ENCODE results near the gene PBX1. TPM values are rescaled to one million over a fixed set of nuclear protein-coding genes. Genes with fewer than 3 reads are reported as not detected.

Gene PBX1
- total and polyA plus RNA-seq, 2 donors from 2014 or later = 14.9 to 91.5 TPM

DNA sequence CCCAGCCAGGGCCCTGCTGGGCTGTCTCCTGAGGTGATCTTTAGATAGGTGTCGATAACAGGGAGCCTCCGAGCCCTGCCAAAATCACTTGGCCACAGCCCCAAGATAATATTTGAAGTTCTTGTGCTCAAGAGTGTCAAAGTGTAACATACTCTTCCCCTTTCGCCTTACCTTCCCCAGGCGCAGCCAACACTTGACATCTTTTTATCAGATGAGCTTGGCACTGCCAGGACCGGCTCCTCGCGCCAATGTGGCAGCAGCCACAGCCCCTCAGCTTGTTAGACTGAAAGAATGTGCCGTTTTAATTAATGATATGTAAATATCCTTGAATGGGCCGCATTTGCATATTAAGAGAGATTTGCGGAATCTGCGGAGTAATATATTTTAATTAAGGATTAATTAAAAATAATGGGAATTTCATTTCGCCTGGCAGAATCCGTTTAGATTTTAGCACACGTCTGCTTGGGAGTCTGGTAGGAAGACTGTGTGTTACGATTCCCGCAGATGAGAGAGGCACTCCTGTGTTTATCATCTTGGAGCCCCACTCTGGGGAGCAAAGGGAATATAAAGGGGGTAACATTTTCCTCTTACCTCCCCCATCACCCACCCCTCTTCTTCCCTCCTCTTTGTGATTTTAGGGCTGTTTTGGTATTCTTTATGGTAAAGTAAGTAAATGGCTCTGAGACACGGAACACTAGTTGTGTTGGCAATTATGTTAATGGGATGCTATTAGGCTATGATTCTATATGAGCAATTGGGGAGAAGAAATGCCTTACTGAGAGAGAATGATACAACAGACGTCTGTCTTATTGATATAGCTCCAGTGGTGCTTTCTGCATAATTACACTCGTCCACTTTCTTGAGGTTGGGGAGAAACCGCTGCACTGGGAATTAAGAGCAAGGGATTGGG is 109.8 kb downstream of the PBX1 start:
- H3K27me3 ChIP-seq (ENCODE audit: control insufficient read depth, insufficient read depth, low read length) = no peaks in the 10 kb centered on the region
- peaks cover 0 to 14% (median 10%) of the 10 kb centered on the region in 3 donors for H3K4me1 ChIP-seq (ENCODE audit: control insufficient read depth in 2 of 3, insufficient read depth in 2 of 3, low read depth in 1 of 3, low read length in 3 of 3)
- no peaks in the 10 kb centered on the region for H3K9me3 ChIP-seq (ENCODE audit: control insufficient read depth in 2 of 3, insufficient read depth in 1 of 3, low read length in 3 of 3)
- H3K36me3 ChIP-seq (ENCODE audit: control insufficient read depth in 2 of 3, insufficient read depth in 3 of 3, low read length in 3 of 3) = no peaks in the 10 kb centered on the region
- DNase-seq (no peak), FAIRE-seq (no peak)
- no peak overlapping the region for H3K9ac ChIP-seq (ENCODE audit: low read length in 3 of 3)
- no peak overlapping the region for H3K4me3 ChIP-seq (ENCODE audit: low read length in 3 of 3)
- intact Hi-C loops (cut with DNase I) = no loop called here
- TF ChIP-seq, protein P1, sequence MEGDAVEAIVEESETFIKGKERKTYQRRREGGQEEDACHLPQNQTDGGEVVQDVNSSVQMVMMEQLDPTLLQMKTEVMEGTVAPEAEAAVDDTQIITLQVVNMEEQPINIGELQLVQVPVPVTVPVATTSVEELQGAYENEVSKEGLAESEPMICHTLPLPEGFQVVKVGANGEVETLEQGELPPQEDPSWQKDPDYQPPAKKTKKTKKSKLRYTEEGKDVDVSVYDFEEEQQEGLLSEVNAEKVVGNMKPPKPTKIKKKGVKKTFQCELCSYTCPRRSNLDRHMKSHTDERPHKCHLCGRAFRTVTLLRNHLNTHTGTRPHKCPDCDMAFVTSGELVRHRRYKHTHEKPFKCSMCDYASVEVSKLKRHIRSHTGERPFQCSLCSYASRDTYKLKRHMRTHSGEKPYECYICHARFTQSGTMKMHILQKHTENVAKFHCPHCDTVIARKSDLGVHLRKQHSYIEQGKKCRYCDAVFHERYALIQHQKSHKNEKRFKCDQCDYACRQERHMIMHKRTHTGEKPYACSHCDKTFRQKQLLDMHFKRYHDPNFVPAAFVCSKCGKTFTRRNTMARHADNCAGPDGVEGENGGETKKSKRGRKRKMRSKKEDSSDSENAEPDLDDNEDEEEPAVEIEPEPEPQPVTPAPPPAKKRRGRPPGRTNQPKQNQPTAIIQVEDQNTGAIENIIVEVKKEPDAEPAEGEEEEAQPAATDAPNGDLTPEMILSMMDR (IDR thresholded peaks at IDR 0.05; ENCODE audit: borderline replicate concordance, extremely low read depth, insufficient read depth) = no peak
- no peak overlapping the region for H3K27ac ChIP-seq (ENCODE audit: low read depth in 2 of 2, low read length in 2 of 2)

DNA sequence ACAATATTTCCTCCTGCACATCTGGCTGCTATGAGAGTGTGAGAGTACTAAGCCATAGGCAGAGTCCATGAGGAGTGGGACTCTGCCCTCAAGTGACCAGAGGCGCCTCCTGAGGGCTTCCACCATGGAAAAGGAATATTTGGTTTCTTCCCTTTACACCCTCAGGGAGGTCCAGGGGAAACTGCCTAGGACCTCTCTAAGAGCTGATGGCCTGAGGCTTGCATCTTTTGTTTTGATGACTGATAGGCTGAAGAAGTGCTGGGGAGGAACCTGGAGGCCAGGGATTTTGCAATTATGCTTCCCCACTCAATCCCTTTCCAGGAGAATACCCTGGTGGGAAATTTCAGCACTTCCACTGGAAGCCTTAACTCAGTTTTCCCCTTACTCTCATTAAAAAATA is 111.0 kb downstream of the PBX1 start:
- H3K4me1 ChIP-seq (ENCODE audit: control insufficient read depth in 2 of 3, insufficient read depth in 2 of 3, low read depth in 1 of 3, low read length in 3 of 3) = peaks cover 0 to 14% (median 10%) of the 10 kb centered on the region in 3 donors
- no peak overlapping the region for H3K9ac ChIP-seq (ENCODE audit: low read length in 3 of 3)
- FAIRE-seq (no peak), DNase-seq (no peak)
- intact Hi-C loops (cut with DNase I) = no loop called here
- no peak overlapping the region for H3K27ac ChIP-seq (ENCODE audit: low read depth in 2 of 2, low read length in 2 of 2)
- H3K9me3 ChIP-seq (ENCODE audit: control insufficient read depth in 2 of 3, insufficient read depth in 1 of 3, low read length in 3 of 3) = no peaks in the 10 kb centered on the region
- TF ChIP-seq, protein P1 (IDR thresholded peaks at IDR 0.05; ENCODE audit: borderline replicate concordance, extremely low read depth, insufficient read depth) = no peak
- no peaks in the 10 kb centered on the region for H3K36me3 ChIP-seq (ENCODE audit: control insufficient read depth in 2 of 3, insufficient read depth in 3 of 3, low read length in 3 of 3)
- H3K27me3 ChIP-seq (ENCODE audit: control insufficient read depth, insufficient read depth, low read length) = no peaks in the 10 kb centered on the region
- H3K4me3 ChIP-seq (ENCODE audit: low read length in 3 of 3) = no peak overlapping the region

DNA sequence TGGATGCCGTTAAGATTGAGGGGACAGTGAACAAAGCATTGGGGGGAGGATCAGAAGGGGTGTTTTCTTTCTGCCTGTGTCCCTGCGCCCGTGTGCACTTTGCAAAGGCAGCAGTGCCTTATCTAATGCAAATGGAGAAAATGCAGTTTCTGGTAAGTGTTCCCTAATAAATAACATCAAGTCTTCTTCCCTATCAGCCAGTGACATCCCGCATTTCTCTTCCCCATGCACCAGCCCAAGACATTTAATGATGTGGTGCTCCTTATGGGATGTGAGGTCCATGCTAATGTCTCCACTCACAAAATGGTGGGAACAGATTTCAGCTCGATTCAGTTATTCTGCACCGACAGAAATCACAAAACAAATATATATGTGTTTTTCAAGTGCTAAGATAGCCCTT is 111.8 kb downstream of the PBX1 start:
- no peaks in the 10 kb centered on the region for H3K27me3 ChIP-seq (ENCODE audit: control insufficient read depth, insufficient read depth, low read length)
- no peaks in the 10 kb centered on the region for H3K36me3 ChIP-seq (ENCODE audit: control insufficient read depth in 2 of 3, insufficient read depth in 3 of 3, low read length in 3 of 3)
- no peak overlapping the region for H3K27ac ChIP-seq (ENCODE audit: low read depth in 2 of 2, low read length in 2 of 2)
- DNase-seq (no peak), FAIRE-seq (no peak)
- intact Hi-C loops (cut with DNase I) = no loop called here
- no peaks in the 10 kb centered on the region for H3K9me3 ChIP-seq (ENCODE audit: control insufficient read depth in 2 of 3, insufficient read depth in 1 of 3, low read length in 3 of 3)
- TF ChIP-seq, protein P1 (IDR thresholded peaks at IDR 0.05; ENCODE audit: borderline replicate concordance, extremely low read depth, insufficient read depth) = no peak
- H3K4me3 ChIP-seq (ENCODE audit: low read length in 3 of 3) = no peak overlapping the region
- peaks cover 0 to 14% (median 10%) of the 10 kb centered on the region in 3 donors for H3K4me1 ChIP-seq (ENCODE audit: control insufficient read depth in 2 of 3, insufficient read depth in 2 of 3, low read depth in 1 of 3, low read length in 3 of 3)
- H3K9ac ChIP-seq (ENCODE audit: low read length in 3 of 3) = no peak overlapping the region

All from kidney (tissue), 14 donors.